Adipocyte (in vitro differentiated cells): ENCODE results near the gene SAMD10.

ENCODE experiments used
- DNase-seq: peaks from one replicate; pipeline ENCODE4 v3.0.0-alpha.2; 2015; ENCODE audit warnings: low read depth
- H3K27me3 ChIP-seq: replicated peaks from 2 replicates; pipeline ENCODE4 v1.7.0; 2013; ENCODE audit warnings: mild to moderate bottlenecking, low read length, moderate library complexity; ENCODE audit not compliant: control insufficient read depth, insufficient read depth
- H3K36me3 ChIP-seq: 2 replicates; pipeline ENCODE4 v1.7.0; 2013; ENCODE audit warnings: low read length, mild to moderate bottlenecking, moderate library complexity; ENCODE audit not compliant: control insufficient read depth, insufficient read depth, severe bottlenecking
- H3K4me1 ChIP-seq: 2 replicates; pipeline ENCODE4 v1.7.0; 2013; ENCODE audit warnings: mild to moderate bottlenecking, low read length, moderate library complexity; ENCODE audit not compliant: control insufficient read depth, insufficient read depth
- H3K4me3 ChIP-seq: 2 replicates; pipeline ENCODE4 v1.7.0; 2013; ENCODE audit warnings: mild to moderate bottlenecking, low read length, moderate library complexity
- H3K9ac ChIP-seq: 2 replicates; pipeline ENCODE4 v1.7.0; 2013; ENCODE audit warnings: mild to moderate bottlenecking, low read length, moderate library complexity
- H3K9me3 ChIP-seq: 2 replicates; pipeline ENCODE4 v1.7.0; 2013; ENCODE audit warnings: mild to moderate bottlenecking, low read length, moderate library complexity; ENCODE audit not compliant: control insufficient read depth

Gene SAMD10

DNA sequence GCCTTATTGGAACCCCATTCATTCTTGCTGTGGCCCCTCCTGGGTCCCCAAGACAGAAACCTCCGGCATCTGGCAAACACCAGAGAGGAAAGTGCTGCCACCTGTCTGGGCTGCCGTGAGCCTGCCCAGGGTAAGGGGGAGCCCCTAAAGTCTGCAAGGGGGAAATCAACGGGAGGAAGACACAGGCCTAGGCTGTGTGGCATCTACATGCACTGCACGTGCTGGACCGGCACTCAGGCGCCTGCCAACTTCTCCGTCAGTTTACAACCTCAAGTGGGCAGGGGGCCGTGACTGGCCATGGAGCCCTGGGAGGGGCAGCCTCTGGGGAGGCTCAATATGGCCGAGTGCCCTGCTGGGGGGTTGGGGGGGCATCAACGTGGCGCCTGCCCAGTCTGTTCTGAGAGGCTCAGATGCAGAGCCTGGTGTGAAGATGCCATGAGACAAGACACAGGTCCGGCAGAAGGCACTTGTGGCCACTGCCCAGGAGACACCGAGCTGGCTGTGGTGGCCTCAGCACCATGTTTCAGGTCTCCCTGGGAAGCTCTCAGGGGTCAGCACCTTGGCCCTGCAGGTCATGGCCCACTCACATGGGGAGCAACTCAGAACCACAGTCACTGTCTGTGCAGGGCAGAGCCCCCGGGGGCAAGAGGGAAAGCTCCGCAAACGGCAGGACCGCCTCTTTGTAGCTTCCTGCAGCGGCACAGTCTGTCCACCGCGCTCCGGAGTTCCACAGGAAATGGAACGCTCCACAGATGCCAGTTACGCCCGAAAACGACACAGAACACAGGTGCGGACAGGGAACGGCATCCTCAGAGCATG is 31.6 kb downstream of the SAMD10 start:
- no peak overlapping the region for H3K9ac ChIP-seq
- H3K4me3 ChIP-seq, result no peak overlapping the region
- no peaks in the 10 kb centered on the region for H3K9me3 ChIP-seq
- peaks cover 33% of the 10 kb centered on the region for H3K4me1 ChIP-seq
- DNase-seq, result no peak
- no peaks in the 10 kb centered on the region for H3K27me3 ChIP-seq
- H3K36me3 ChIP-seq, result peaks cover 32% of the 10 kb centered on the region

DNA sequence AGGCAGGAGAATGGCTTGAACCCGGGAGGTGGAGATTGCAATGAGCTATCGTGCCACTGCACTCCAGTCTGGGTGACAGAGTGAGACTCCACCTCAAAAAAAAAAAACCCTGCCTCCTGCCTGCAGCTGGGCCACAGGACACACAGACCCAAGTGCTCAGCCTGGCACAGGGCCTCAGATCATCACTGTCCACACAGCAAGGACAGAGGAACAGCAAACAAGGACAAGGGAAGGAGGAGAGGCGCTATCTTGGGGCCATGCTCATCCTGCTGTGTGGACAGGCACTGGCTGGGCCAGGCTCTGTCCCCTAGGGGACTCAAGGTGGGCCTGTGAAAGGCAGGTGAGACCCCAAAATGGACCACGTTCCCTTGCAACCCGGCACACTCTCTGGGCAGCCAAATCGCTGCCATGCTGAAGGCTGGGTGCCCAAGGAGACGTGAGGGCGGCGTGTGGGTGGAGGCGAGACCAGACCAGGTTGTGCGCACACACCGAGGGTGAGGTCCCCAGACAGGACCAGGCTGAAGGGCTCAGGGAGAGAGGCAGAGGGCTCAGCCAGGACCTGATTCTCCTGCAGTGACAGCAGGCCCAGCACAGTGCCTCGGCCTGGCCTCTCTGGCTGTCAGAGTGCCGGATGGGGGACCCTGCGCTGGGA is 32.3 kb downstream of the SAMD10 start:
- Histone ChIP-seq H3K36me3 (peaks cover 34% of the 10 kb centered on the region), H3K4me3 (no peak overlapping the region), H3K4me1 (peaks cover 33% of the 10 kb centered on the region), H3K9ac (no peak overlapping the region), H3K9me3 (no peaks in the 10 kb centered on the region), H3K27me3 (no peaks in the 10 kb centered on the region)
- DNase-seq, result no peak

DNA sequence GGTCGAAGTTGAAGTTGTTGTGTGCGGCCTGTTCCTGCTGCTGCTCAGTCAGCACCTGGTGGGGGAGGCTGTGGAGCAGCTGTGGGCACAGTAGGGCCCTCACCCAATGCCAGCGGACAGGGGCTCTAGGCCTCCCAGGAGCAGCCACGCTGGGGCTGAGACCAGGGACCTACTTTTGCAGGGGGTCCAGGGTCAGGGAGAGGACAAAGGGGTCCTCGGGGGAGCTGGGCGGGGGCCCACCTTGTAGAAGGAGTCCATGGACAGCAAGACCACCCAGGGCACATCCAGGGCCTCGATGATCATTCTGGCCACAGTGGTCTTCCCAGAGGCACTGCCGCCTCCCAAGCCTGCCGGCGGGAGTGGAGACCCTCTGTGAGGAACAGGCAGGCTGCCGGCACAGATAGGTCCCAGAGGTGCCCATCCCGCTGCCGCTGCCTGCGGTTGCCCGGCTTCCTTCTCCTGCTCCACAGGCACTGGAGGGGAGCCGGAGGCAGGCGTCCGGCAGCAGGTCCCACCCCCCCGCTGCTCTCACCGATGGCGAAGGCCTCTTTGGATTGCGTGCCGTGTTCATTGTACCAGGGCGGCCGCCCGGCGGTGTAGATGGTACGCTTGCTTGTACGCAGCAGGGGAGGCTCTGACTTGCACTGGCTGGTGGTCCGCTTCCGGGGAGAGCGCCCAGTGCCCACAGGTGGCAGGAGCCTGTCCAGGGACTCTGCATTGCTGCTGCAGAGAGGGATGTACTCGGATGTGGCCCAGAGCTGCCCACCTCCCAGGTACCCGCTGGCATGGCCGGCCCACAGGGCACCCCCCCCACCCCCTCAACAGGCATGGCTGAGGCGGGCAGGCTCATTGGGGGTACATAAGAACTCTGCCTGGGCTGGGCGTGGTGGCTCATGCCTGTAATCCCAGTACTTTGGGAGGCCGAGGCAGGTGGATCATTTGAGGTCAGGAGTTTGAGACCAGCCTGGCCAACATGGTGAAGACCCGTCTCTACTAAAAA is 33.2 kb downstream of the SAMD10 start:
- Histone ChIP-seq H3K27me3 (no peaks in the 10 kb centered on the region), H3K36me3 (peaks cover 36% of the 10 kb centered on the region), H3K9me3 (no peaks in the 10 kb centered on the region), H3K4me1 (peaks cover 31% of the 10 kb centered on the region), H3K4me3 (no peak overlapping the region), H3K9ac (no peak overlapping the region)
- DNase-seq, result no peak

DNA sequence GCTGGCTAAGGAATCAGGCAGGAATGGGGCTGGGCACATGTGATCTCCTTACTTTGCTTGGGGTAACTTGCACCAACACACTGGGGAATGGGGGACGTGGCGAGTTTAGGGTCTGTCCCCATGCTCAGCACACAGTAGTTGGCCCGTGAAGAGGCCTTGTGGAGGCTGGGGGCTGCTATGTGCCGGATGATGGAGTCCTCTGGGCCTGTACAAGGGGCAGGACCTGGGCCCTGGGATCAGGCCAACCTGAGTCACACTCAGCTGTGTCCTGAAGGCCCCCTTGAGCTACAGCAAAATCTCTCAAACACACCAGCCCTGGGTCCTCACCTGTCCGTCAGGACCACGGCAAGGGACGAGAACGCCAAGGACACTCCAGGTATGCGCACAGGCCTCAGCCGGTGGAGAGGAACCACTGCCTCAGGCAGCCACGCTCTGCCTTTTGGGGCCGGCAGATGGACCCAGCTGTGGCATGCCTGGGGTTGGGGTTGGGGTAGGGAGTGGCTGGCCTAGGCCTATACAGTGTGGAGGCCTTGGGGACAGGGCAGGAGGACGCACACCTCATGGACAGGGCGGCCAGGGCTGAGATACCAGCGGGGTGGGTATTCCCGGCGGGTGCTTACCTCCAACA is 34.3 kb downstream of the SAMD10 start:
- H3K9ac ChIP-seq, result no peak overlapping the region
- no peak overlapping the region for H3K4me3 ChIP-seq
- H3K9me3 ChIP-seq, result no peaks in the 10 kb centered on the region
- no peak for DNase-seq
- peaks cover 47% of the 10 kb centered on the region for H3K36me3 ChIP-seq
- H3K4me1 ChIP-seq, result peaks cover 20% of the 10 kb centered on the region
- no peaks in the 10 kb centered on the region for H3K27me3 ChIP-seq

GRCh38 chr20:63944078-63944941 is 35.1 kb downstream of the SAMD10 start:
- H3K27me3 ChIP-seq, result no peaks in the 10 kb centered on the region
- peaks cover 51% of the 10 kb centered on the region for H3K36me3 ChIP-seq
- no peak for DNase-seq
- peaks cover 12% of the 10 kb centered on the region for H3K4me1 ChIP-seq
- H3K4me3 ChIP-seq, result no peak overlapping the region
- no peak overlapping the region for H3K9ac ChIP-seq
- no peaks in the 10 kb centered on the region for H3K9me3 ChIP-seq

GRCh38 chr20:63943808-63944077 is 35.7 kb downstream of the SAMD10 start:
- H3K4me3 ChIP-seq, result no peak overlapping the region

GRCh38 chr20:63942969-63943807 is 36.3 kb downstream of the SAMD10 start:
- no peak for DNase-seq
- Histone ChIP-seq H3K36me3 (peaks cover 51% of the 10 kb centered on the region), H3K27me3 (no peaks in the 10 kb centered on the region), H3K9ac (no peak overlapping the region), H3K4me1 (peaks cover 4% of the 10 kb centered on the region), H3K9me3 (no peaks in the 10 kb centered on the region), H3K4me3 (no peak overlapping the region)

More at GRCh38 chr20:63943808-63944077, 35.7 kb downstream of the SAMD10 start:
- Histone ChIP-seq H3K9ac (no peak overlapping the region), H3K36me3 (peaks cover 51% of the 10 kb centered on the region), H3K27me3 (no peaks in the 10 kb centered on the region), H3K9me3 (no peaks in the 10 kb centered on the region), H3K4me1 (peaks cover 6% of the 10 kb centered on the region)
- no peak for DNase-seq

GRCh38 chr20:63942250-63942951 is 37.0 kb downstream of the SAMD10 start:
- no peaks in the 10 kb centered on the region for H3K4me1 ChIP-seq
- peaks cover 51% of the 10 kb centered on the region for H3K36me3 ChIP-seq
- no peak overlapping the region for H3K4me3 ChIP-seq
- H3K9me3 ChIP-seq, result no peaks in the 10 kb centered on the region
- H3K27me3 ChIP-seq, result no peaks in the 10 kb centered on the region
- DNase-seq, result peak; percentile 43
- H3K9ac ChIP-seq, result no peak overlapping the region

- Histone ChIP-seq H3K4me1 (no peaks in the 10 kb centered on the region), H3K4me3 (no peak overlapping the region), H3K9ac (no peak overlapping the region), H3K27me3 (no peaks in the 10 kb centered on the region), H3K36me3 (peaks cover 51% of the 10 kb centered on the region), H3K9me3 (no peaks in the 10 kb centered on the region)
- no peak for DNase-seq
Measured at GRCh38 chr20:63941282-63942081, 38.0 kb downstream of the SAMD10 start.
